ENCODE data around the gene REXO2. TPM values are rescaled to one million over a fixed set of nuclear protein-coding genes. Genes with fewer than 3 reads are reported as not detected.
A peak's percentile ranks its signal among the peaks of the same experiment; 100 is the strongest.

REXO2 gene
- total RNA-seq, 1 experiment from 2014 or later = 74.2 TPM

DNA sequence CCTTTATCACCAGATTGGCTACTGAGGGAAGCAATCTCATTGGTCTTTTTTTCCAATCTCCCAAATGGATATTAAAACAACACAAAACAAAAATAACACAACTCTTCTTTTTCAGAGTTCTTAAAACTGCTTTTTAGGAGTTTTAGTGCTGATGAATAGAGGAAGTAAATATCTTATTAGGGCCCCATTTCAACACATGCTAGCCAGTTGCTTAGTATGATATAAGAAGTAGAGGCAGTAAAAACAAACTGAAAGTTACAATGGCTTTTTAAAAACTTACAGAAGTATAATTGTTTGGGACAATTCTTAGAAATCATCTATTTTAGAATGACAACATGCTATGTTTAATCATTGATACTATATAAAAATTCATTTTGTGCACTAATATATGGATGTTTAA is 42.4 kb upstream of the REXO2 start:
- no peaks in the 10 kb centered on the region for H3K9me3 Mint-ChIP-seq (ENCODE audit: low read depth, unreplicated experiment)
- DNase-seq = no peak
- TF ChIP-seq, protein P1, sequence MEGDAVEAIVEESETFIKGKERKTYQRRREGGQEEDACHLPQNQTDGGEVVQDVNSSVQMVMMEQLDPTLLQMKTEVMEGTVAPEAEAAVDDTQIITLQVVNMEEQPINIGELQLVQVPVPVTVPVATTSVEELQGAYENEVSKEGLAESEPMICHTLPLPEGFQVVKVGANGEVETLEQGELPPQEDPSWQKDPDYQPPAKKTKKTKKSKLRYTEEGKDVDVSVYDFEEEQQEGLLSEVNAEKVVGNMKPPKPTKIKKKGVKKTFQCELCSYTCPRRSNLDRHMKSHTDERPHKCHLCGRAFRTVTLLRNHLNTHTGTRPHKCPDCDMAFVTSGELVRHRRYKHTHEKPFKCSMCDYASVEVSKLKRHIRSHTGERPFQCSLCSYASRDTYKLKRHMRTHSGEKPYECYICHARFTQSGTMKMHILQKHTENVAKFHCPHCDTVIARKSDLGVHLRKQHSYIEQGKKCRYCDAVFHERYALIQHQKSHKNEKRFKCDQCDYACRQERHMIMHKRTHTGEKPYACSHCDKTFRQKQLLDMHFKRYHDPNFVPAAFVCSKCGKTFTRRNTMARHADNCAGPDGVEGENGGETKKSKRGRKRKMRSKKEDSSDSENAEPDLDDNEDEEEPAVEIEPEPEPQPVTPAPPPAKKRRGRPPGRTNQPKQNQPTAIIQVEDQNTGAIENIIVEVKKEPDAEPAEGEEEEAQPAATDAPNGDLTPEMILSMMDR (IDR thresholded peaks at IDR 0.05; ENCODE audit: unreplicated experiment) = no peak
- no TSS peak for BruUV-seq (replicated peaks)
- intact Hi-C loops (cut with micrococcal nuclease; ENCODE audit: unreplicated experiment) = loop anchor here (5.0 kb wide), 1 partner anchor 115 kb away; no protein-coding TSS in a partner anchor
- no peak overlapping the region for H3K4me3 Mint-ChIP-seq (ENCODE audit: low read depth, unreplicated experiment)
- no peak overlapping the region for H3K27ac Mint-ChIP-seq (ENCODE audit: unreplicated experiment)
- H3K27me3 Mint-ChIP-seq (ENCODE audit: unreplicated experiment) = no peaks in the 10 kb centered on the region
- peaks cover 20% of the 10 kb centered on the region for H3K4me1 Mint-ChIP-seq (ENCODE audit: low read depth, unreplicated experiment)
- H3K36me3 Mint-ChIP-seq (ENCODE audit: insufficient read depth, unreplicated experiment) = peaks cover 22% of the 10 kb centered on the region
- CTCF ChIA-PET = no interaction called here

GRCh38 chr11:114397349-114397982 is 41.8 kb upstream of the REXO2 start:
- CTCF ChIA-PET = interaction anchor here (1.4 kb wide), 1 partner anchor 49 kb away, joined by 3 read pairs; no protein-coding TSS in a partner anchor
- no peak for DNase-seq
- intact Hi-C loops (cut with micrococcal nuclease; ENCODE audit: unreplicated experiment) = loop anchor here (5.0 kb wide), 1 partner anchor 115 kb away; no protein-coding TSS in a partner anchor
- peaks cover 28% of the 10 kb centered on the region for H3K36me3 Mint-ChIP-seq (ENCODE audit: insufficient read depth, unreplicated experiment)
- no TSS peak for BruUV-seq (replicated peaks)
- H3K9me3 Mint-ChIP-seq (ENCODE audit: low read depth, unreplicated experiment) = no peaks in the 10 kb centered on the region
- TF ChIP-seq, protein P1 (IDR thresholded peaks at IDR 0.05; ENCODE audit: unreplicated experiment) = no peak
- H3K27ac Mint-ChIP-seq (ENCODE audit: unreplicated experiment) = no peak overlapping the region
- H3K4me3 Mint-ChIP-seq (ENCODE audit: low read depth, unreplicated experiment) = no peak overlapping the region
- H3K27me3 Mint-ChIP-seq (ENCODE audit: unreplicated experiment) = no peaks in the 10 kb centered on the region
- peaks cover 20% of the 10 kb centered on the region for H3K4me1 Mint-ChIP-seq (ENCODE audit: low read depth, unreplicated experiment)

DNA sequence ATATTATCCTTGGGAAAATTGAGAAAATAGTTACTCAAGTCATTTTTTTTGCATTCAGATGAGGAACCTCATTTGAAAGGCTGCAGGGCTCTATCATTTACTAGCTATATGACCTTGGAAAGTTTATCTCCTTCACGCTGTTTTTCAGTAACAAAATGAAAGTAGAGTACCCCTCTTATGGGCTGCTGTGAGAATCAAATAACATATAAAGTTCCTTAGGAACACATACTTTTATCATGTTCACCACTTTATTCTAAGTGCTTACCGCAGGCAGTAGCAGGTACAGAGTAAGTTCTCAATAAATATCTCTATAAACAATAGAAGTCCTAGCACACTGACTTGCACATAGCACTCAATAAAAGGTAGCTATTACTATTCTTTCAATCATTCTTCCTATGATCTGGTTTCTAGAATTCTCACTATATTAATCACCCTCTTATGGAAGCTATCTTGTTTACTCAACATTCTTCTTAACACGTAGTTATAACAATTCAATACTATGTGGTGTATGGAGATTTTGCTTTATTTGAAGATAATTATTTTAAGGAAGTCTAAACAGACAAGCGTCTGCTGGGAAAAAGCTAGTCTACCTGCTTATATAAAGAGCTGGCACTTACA is 40.9 kb upstream of the REXO2 start:
- DNase-seq = no peak
- Mint-ChIP-seq H3K27ac (ENCODE audit: unreplicated experiment) (peak overlapping the region; percentile 99), H3K4me1 (ENCODE audit: low read depth, unreplicated experiment) (peaks cover 20% of the 10 kb centered on the region), H3K9me3 (ENCODE audit: low read depth, unreplicated experiment) (no peaks in the 10 kb centered on the region), H3K4me3 (ENCODE audit: low read depth, unreplicated experiment) (peak overlapping the region; percentile 95), H3K36me3 (ENCODE audit: insufficient read depth, unreplicated experiment) (peaks cover 34% of the 10 kb centered on the region), H3K27me3 (ENCODE audit: unreplicated experiment) (no peaks in the 10 kb centered on the region)
- intact Hi-C loops (cut with micrococcal nuclease; ENCODE audit: unreplicated experiment) = loop anchor here (5.0 kb wide), 1 partner anchor 116 kb away; no protein-coding TSS in a partner anchor
- TF ChIP-seq, protein P1 (IDR thresholded peaks at IDR 0.05; ENCODE audit: unreplicated experiment) = no peak
- CTCF ChIA-PET = interaction anchor here (1.4 kb wide), 1 partner anchor 50 kb away, joined by 3 read pairs; no protein-coding TSS in a partner anchor
- BruUV-seq (replicated peaks) = no TSS peak

DNA sequence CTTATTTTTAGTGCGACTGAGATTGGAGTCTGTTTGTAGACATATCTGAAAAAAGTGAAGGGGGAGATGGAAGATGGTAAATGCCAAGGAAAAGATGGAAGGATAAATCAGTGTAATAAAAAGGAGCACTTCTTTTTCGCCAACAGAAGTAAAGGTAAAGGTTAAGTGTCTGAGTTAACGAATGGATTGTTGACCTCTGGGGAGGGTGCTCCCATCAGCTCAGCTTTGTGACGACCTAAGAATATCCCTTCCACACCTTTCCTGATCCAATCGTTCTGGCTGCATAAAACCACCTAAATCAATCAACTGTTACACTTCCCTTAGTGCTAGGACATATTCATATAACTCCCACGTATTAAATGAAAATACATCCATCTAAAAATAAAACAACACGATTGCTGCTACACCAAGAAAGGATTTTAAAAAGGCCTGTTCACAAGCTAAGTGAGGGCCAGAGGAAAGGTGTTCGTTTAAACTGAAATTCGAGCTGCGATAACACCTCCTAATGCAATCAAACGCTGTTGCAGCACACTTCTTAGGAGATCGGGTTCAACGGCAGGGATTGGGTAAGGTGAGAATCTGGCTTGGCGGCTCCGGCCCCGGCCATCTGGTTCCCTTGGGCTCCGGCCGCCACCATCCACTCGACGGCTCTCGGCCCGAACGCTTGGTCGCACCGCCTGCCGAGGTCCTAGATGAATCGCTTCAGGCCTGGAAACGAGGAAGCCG is 39.6 kb upstream of the REXO2 start:
- BruUV-seq (replicated peaks) = TSS peak; percentile 77
- Mint-ChIP-seq H3K36me3 (ENCODE audit: insufficient read depth, unreplicated experiment) (peaks cover 41% of the 10 kb centered on the region), H3K9me3 (ENCODE audit: low read depth, unreplicated experiment) (no peaks in the 10 kb centered on the region), H3K4me3 (ENCODE audit: low read depth, unreplicated experiment) (peak overlapping the region; percentile 95), H3K27ac (ENCODE audit: unreplicated experiment) (peak overlapping the region; percentile 99), H3K4me1 (ENCODE audit: low read depth, unreplicated experiment) (peaks cover 31% of the 10 kb centered on the region), H3K27me3 (ENCODE audit: unreplicated experiment) (no peaks in the 10 kb centered on the region)
- DNase-seq = peak; percentile 47
- intact Hi-C loops (cut with micrococcal nuclease; ENCODE audit: unreplicated experiment) = loop anchor here (2.0 to 5.0 kb wide), 4 partner anchors 39 to 117 kb away; partner anchors contain the start of genes NNMT and REXO2
- CTCF ChIA-PET = no interaction called here
- TF ChIP-seq, protein P1 (IDR thresholded peaks at IDR 0.05; ENCODE audit: unreplicated experiment) = no peak
